ENCODE data around the gene ARHGEF1.

ARHGEF1 gene

GRCh38 chr19:41941410-41942202, 58.6 kb downstream of the ARHGEF1 start:
- H3K4me3 ChIP-seq (ENCODE audit: low read depth, low read length) = no peak overlapping the region
- TF ChIP-seq CTCF (IDR thresholded peaks at IDR 0.05; ENCODE audit: low read depth, low read length) = no peak

- no peak overlapping the region for H3K4me3 ChIP-seq (ENCODE audit: low read depth, low read length)
- no peak for TF ChIP-seq CTCF (IDR thresholded peaks at IDR 0.05; ENCODE audit: low read depth, low read length)
Measured at GRCh38 chr19:41944336-41944735, 61.4 kb downstream of the ARHGEF1 start.

GRCh38 chr19:41945135-41945766, 62.3 kb downstream of the ARHGEF1 start:
- no peak overlapping the region for H3K4me3 ChIP-seq (ENCODE audit: low read depth, low read length)
- no peak for TF ChIP-seq CTCF (IDR thresholded peaks at IDR 0.05; ENCODE audit: low read depth, low read length)

- no peak for TF ChIP-seq CTCF (IDR thresholded peaks at IDR 0.05; ENCODE audit: low read depth, low read length)
- H3K4me3 ChIP-seq (ENCODE audit: low read depth, low read length) = no peak overlapping the region
Measured at GRCh38 chr19:41947091-41947490, 64.1 kb downstream of the ARHGEF1 start.

GRCh38 chr19:41951686-41952172, 68.7 kb downstream of the ARHGEF1 start:
- peak; percentile 99 for TF ChIP-seq CTCF (IDR thresholded peaks at IDR 0.05; ENCODE audit: low read depth, low read length)
- H3K4me3 ChIP-seq (ENCODE audit: low read depth, low read length) = no peak overlapping the region

GRCh38 chr19:41955521-41955920, 72.5 kb downstream of the ARHGEF1 start:
- TF ChIP-seq CTCF (IDR thresholded peaks at IDR 0.05; ENCODE audit: low read depth, low read length) = no peak

GRCh38 chr19:41956621-41957020, 73.6 kb downstream of the ARHGEF1 start:
- no peak overlapping the region for H3K4me3 ChIP-seq (ENCODE audit: low read depth, low read length)
- TF ChIP-seq CTCF (IDR thresholded peaks at IDR 0.05; ENCODE audit: low read depth, low read length) = no peak

More at GRCh38 chr19:41955521-41955920, 72.5 kb downstream of the ARHGEF1 start:
- no peak overlapping the region for H3K4me3 ChIP-seq (ENCODE audit: low read depth, low read length)

Measured in WI38 (cell line).